Chondrocyte (in vitro differentiated cells): ENCODE measurements around the gene CUL9. TPM values are rescaled to one million over a fixed set of nuclear protein-coding genes. Genes with fewer than 3 reads are reported as not detected.

ENCODE experiments used
- DNase-seq: peaks from one replicate; pipeline ENCODE4 v3.0.0; 2021; ENCODE audit warnings: mixed read lengths, low spot score
- H3K27ac Mint-ChIP-seq: one replicate; pipeline ENCODE4 v1.8.0; 2021; ENCODE audit warnings: mild to moderate bottlenecking, moderate library complexity, mixed read lengths; ENCODE audit not compliant: unreplicated experiment
- H3K27me3 Mint-ChIP-seq: 2 replicates; pipeline ENCODE4 v1.8.0; 2021; ENCODE audit warnings: low read depth, mixed read lengths
- H3K36me3 Mint-ChIP-seq: 2 replicates; pipeline ENCODE4 v1.8.0; 2021; ENCODE audit warnings: low read depth, mixed read lengths
- H3K4me1 Mint-ChIP-seq: 2 replicates; pipeline ENCODE4 v1.8.0; 2021; ENCODE audit warnings: low read depth, mild to moderate bottlenecking, mixed read lengths
- H3K4me3 Mint-ChIP-seq: one replicate; pipeline ENCODE4 v1.8.0; 2021; ENCODE audit warnings: mild to moderate bottlenecking, moderate library complexity, mixed read lengths; ENCODE audit not compliant: unreplicated experiment
- H3K9me3 Mint-ChIP-seq: 2 replicates; pipeline ENCODE4 v1.8.0; 2021; ENCODE audit warnings: low read depth, mixed read lengths
- CTCF ChIP-seq: fragments of 200-600 bp; sonication (generic); IDR thresholded peaks from 2 replicates; pipeline ENCODE4 v1.5.0; 2021; ENCODE audit warnings: antibody characterized with exemption, mild to moderate bottlenecking, moderate library complexity
- total RNA-seq: library from RNA; stranded (reverse); gene quantifications from 3 replicates; pipeline ENCODE4 v1.2.1, GENCODE V29; 2021

Gene CUL9
- total RNA-seq, 1 donor from 2014 or later = 19.8 TPM

GRCh38 chr6:43173591-43174262, 8.3 kb upstream of the CUL9 start:
- TF ChIP-seq CTCF = no peak
- Mint-ChIP-seq H3K4me1 (peaks cover 35% of the 10 kb centered on the region), H3K27me3 (no peaks in the 10 kb centered on the region), H3K27ac (peak overlapping the region; percentile 93), H3K36me3 (peaks cover 20% of the 10 kb centered on the region), H3K9me3 (no peaks in the 10 kb centered on the region), H3K4me3 (peak overlapping the region; percentile 97)
- no peak for DNase-seq

DNA sequence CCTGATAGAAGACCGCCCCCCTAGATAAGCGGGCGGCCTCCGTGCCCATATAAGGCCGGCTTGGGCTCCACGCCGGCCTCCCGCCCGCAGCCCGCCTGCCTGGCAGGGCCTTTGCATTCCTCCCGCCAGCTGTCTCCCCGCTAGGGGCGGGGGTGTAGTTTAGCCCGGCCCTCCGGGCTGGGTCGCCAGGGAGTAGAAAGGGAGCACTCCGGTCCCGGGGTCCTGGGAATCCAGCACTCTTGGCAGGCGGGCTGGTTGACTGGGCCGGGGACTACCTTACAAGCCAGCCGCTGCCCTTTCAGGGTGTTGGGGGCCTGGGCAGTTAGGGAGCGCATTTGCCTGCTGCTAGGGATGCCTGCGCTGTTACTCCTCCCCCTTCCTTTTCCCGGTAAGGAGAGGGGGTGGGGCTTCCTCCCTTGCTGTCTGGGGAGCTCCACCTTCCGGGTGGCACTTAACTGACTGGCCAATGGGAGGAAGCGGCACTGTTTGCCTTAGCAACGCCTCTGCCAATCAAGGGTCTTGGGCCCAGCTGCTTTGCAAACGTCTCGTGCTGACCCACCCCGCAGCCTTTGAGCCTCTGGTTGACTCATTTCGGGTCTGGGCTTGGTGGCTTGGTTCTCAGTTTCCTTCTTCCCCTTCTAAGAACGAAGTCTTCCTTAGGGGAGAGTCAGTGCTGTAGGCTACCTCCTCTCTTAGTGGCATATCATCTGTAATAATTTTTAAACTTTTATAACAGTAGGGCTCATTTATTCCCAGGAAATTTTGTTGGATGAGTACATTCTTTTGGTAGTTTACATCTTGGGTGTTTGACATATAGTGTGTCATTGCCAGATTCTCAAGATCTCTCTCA, 7.5 kb upstream of the CUL9 start:
- DNase-seq = peak; percentile 98
- Mint-ChIP-seq H3K36me3 (peaks cover 24% of the 10 kb centered on the region), H3K4me3 (peak overlapping the region; percentile 97), H3K27ac (peak overlapping the region; percentile 96), H3K4me1 (peaks cover 35% of the 10 kb centered on the region), H3K27me3 (no peaks in the 10 kb centered on the region), H3K9me3 (no peaks in the 10 kb centered on the region)
- peak; percentile 54 for TF ChIP-seq CTCF

DNA sequence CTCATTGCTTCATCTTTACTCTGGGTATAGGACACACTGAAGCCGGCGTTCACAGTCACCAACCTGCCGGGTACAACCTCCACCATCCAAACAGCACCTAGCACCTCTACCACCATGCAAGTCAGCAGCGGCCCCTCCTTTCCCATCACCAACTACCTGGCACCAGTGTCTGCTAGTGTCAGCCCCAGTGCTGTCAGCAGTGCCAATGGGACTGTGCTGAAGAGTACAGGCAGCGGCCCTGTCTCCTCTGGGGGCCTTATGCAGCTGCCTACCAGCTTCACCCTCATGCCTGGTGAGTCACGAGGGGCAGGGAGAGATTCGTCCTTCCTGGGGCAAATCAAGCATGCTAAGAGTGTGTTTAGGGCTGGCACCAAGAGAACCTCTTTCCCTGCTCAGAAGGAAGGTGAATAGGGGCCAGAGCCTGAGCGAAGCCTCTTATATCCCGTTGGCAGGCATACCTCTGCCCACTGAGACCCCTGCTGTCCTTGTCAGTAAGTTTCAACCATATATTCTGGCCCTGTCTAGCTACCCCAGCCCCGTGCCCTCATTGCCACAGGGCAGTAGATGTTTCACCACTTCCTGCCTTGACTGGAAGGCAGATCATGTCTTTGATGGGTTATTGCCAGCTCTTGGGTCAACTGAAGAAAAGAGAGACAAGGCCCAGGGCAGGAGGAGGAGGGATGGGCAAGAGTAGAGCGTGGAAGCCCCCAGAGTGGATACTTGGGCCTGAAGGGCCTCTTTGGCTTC, 6.1 kb upstream of the CUL9 start:
- Mint-ChIP-seq H3K4me1 (peaks cover 29% of the 10 kb centered on the region), H3K27ac (peak overlapping the region; percentile 61), H3K9me3 (no peaks in the 10 kb centered on the region), H3K36me3 (peaks cover 24% of the 10 kb centered on the region), H3K4me3 (no peak overlapping the region), H3K27me3 (no peaks in the 10 kb centered on the region)
- TF ChIP-seq CTCF = no peak
- no peak for DNase-seq

DNA sequence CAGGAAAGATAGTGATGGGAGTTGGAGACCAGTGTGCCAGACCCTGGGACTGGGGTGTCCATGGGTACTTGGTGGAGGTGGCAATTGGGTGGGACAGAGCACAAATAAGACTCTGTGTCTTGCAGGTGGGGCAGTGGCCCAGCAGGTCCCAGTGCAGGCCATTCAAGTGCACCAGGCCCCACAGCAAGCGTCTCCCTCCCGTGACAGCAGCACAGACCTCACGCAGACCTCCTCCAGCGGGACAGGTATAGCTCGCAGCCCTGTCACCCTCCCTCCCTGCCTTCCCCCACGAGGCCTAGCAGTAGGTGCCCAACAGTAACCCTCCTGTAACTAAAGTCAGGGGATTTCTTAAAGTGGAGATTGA, 5.6 kb upstream of the CUL9 start:
- no peak for TF ChIP-seq CTCF
- H3K36me3 Mint-ChIP-seq = peaks cover 24% of the 10 kb centered on the region
- H3K9me3 Mint-ChIP-seq = no peaks in the 10 kb centered on the region
- H3K27ac Mint-ChIP-seq = peak overlapping the region; percentile 61
- peaks cover 35% of the 10 kb centered on the region for H3K4me1 Mint-ChIP-seq
- DNase-seq = no peak
- H3K4me3 Mint-ChIP-seq = no peak overlapping the region
- no peaks in the 10 kb centered on the region for H3K27me3 Mint-ChIP-seq

DNA sequence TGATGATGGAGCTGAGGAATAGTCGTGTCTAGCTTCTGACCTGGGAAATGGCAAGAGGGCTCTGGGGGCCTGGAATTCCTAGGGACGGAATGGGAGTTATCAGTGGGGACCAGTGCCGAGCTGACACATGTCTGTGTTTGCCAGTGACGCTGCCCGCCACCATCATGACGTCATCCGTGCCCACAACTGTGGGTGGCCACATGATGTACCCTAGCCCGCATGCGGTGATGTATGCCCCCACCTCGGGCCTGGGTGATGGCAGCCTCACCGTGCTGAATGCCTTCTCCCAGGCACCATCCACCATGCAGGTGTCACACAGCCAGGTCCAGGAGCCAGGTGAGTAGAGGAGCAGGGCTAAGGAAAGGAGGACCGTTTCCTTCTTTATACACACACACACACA, 3.8 kb upstream of the CUL9 start:
- no peak overlapping the region for H3K4me3 Mint-ChIP-seq
- peaks cover 40% of the 10 kb centered on the region for H3K4me1 Mint-ChIP-seq
- H3K36me3 Mint-ChIP-seq = peaks cover 22% of the 10 kb centered on the region
- DNase-seq = no peak
- H3K9me3 Mint-ChIP-seq = no peaks in the 10 kb centered on the region
- no peak for TF ChIP-seq CTCF
- H3K27ac Mint-ChIP-seq = no peak overlapping the region
- no peaks in the 10 kb centered on the region for H3K27me3 Mint-ChIP-seq
